ENCODE results near the gene C16orf90.

DNA sequence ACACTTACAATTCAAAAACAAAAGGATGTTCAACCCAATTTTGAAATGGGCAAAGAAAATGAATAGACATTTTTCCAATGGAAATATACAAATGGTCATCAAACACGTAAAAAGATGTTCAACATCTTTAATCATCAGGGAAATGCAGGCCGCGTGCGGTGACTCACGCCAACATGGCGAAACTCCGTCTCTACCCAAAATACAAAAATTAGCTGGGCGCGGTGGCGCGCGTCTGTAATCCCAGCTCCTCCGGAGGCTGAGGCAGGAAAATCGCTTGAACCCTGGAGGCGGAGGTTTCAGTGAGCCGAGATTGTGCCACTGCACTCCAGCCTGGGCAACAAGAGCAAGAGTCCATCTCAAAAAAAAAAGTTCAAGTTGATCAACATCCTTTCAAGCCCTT is 3.7 kb upstream of the C16orf90 start:
- no peak for TF ChIP-seq GATA2 (IDR thresholded peaks at IDR 0.05; ENCODE audit: low read depth, low read length)
- TF ChIP-seq GATA3 (IDR thresholded peaks at IDR 0.05; ENCODE audit: low read depth, low read length) = no peak

All from SH-SY5Y (cell line).